OCI-LY3 (cell line): ENCODE measurements around the gene ST14.

Experiments used
- H2AFZ ChIP-seq: fragments of 200-600, 300-600 bp; shearing (Covaris generic); 2 replicates; pipeline ENCODE4 v1.6.0; 2014; ENCODE audit warnings: antibody characterized with exemption, low read depth, low read length
- H3K27ac ChIP-seq: fragments of 200-600, 300-600 bp; sonication (generic); 2 replicates; pipeline ENCODE4 v1.5.1; 2014; ENCODE audit warnings: mild to moderate bottlenecking, low read length, moderate library complexity, mixed read lengths
- H3K27me3 ChIP-seq: fragments of 200-600, 300-600 bp; sonication (generic); 2 replicates; pipeline ENCODE4 v1.6.1; 2014; ENCODE audit warnings: low read depth, low read length, mixed read lengths
- H3K36me3 ChIP-seq: fragments of 200-600, 300-600 bp; sonication (generic); replicated peaks from 2 replicates; pipeline ENCODE3; 2014; ENCODE audit warnings: low read depth, low read length, mixed read lengths
- H3K4me1 ChIP-seq: fragments of 300-600, 200-600 bp; sonication (generic); 2 replicates; pipeline ENCODE4 v1.6.1; 2014; ENCODE audit warnings: low read length, mixed read lengths
- H3K4me2 ChIP-seq: fragments of 200-600, 300-600 bp; sonication (generic); 2 replicates; pipeline ENCODE4 v1.6.1; 2014; ENCODE audit warnings: low read length, mixed read lengths
- H3K4me3 ChIP-seq: fragments of 300-600, 200-600 bp; sonication (generic); 2 replicates; pipeline ENCODE4 v1.5.1; 2014; ENCODE audit warnings: antibody characterized with exemption, mild to moderate bottlenecking, low read length, moderate library complexity
- H3K79me2 ChIP-seq: fragments of 300-600, 200-600 bp; shearing (Covaris generic); 2 replicates; pipeline ENCODE4 v1.6.1; 2014; ENCODE audit warnings: mild to moderate bottlenecking, low read length, mixed read lengths
- H3K9ac ChIP-seq: fragments of 300-600, 200-600 bp; shearing (Covaris generic); 2 replicates; pipeline ENCODE4 v1.6.0; 2014; ENCODE audit warnings: mild to moderate bottlenecking, low read length, moderate library complexity
- H3K9me3 ChIP-seq: fragments of 200-600, 300-600 bp; shearing (Covaris generic); 2 replicates; pipeline ENCODE4 v1.6.1; 2014; ENCODE audit warnings: low read length, mixed read lengths; ENCODE audit not compliant: insufficient read depth
- H4K20me1 ChIP-seq: fragments of 200-600, 300-600 bp; sonication (generic); 2 replicates; pipeline ENCODE4 v1.6.1; 2016; ENCODE audit warnings: low read length, mixed read lengths; ENCODE audit not compliant: insufficient read depth
- CTCF ChIP-seq: fragments of 200-600, 300-600 bp; sonication (generic); IDR thresholded peaks from 2 replicates; pipeline ENCODE4 v1.5.1; 2014; ENCODE audit warnings: antibody characterized with exemption, low read length, low read depth
- EZH2phosphoT487 ChIP-seq: fragments of 200-600 bp; shearing (Covaris generic); IDR thresholded peaks from 2 replicates; pipeline ENCODE4 v1.6.1; 2018; ENCODE audit warnings: antibody characterized with exemption, mixed run types, low read depth

ST14 gene

GRCh38 chr11:130114281-130114680, 45.3 kb upstream of the ST14 start:
- H3K36me3 ChIP-seq, result peaks cover 17% of the 10 kb centered on the region
- no peak overlapping the region for H3K4me3 ChIP-seq
- H3K4me2 ChIP-seq, result no peak overlapping the region
- H3K9ac ChIP-seq, result no peak overlapping the region
- no peaks in the 10 kb centered on the region for H3K27me3 ChIP-seq
- peaks cover 17% of the 10 kb centered on the region for H3K4me1 ChIP-seq
- H4K20me1 ChIP-seq, result peaks cover 10% of the 10 kb centered on the region; the same call in 1 of the 2 replicates
- no peak overlapping the region for H2AFZ ChIP-seq
- H3K79me2 ChIP-seq, result no peaks in the 10 kb centered on the region
- H3K27ac ChIP-seq, result no peak overlapping the region
- TF ChIP-seq CTCF, result no peak
- TF ChIP-seq EZH2phosphoT487, result no peak
- no peaks in the 10 kb centered on the region for H3K9me3 ChIP-seq

- Histone ChIP-seq H3K4me2 (no peak overlapping the region), H2AFZ (no peak overlapping the region), H3K9ac (no peak overlapping the region), H3K36me3 (peaks cover 17% of the 10 kb centered on the region), H3K4me1 (peaks cover 19% of the 10 kb centered on the region), H3K27ac (no peak overlapping the region), H3K27me3 (no peaks in the 10 kb centered on the region), H3K79me2 (no peaks in the 10 kb centered on the region), H3K9me3 (no peaks in the 10 kb centered on the region), H4K20me1 (peaks cover 6% of the 10 kb centered on the region; the same call in 1 of the 2 replicates), H3K4me3 (no peak overlapping the region)
- TF ChIP-seq CTCF (no peak), EZH2phosphoT487 (no peak)
These were observed 44.9 kb upstream of the ST14 start for GRCh38 chr11:130114726-130115125.

GRCh38 chr11:130115218-130115617, 44.4 kb upstream of the ST14 start:
- H4K20me1 ChIP-seq, result peaks cover 6% of the 10 kb centered on the region; the same call in 1 of the 2 replicates

GRCh38 chr11:130118165-130118564, 41.4 kb upstream of the ST14 start:
- 0 out of 2 replicates have a peak, but pooled peaks cover 8% of the 10 kb centered on the region for H4K20me1 ChIP-seq
- no peaks in the 10 kb centered on the region for H3K9me3 ChIP-seq
- H3K4me3 ChIP-seq, result no peak overlapping the region
- no peaks in the 10 kb centered on the region for H3K27me3 ChIP-seq
- no peak for TF ChIP-seq EZH2phosphoT487
- no peak for TF ChIP-seq CTCF
- H2AFZ ChIP-seq, result no peak overlapping the region
- no peaks in the 10 kb centered on the region for H3K79me2 ChIP-seq
- peaks cover 12% of the 10 kb centered on the region for H3K36me3 ChIP-seq
- no peak overlapping the region for H3K27ac ChIP-seq
- H3K4me1 ChIP-seq, result peaks cover 30% of the 10 kb centered on the region
- no peak overlapping the region for H3K9ac ChIP-seq
- H3K4me2 ChIP-seq, result peak overlapping the region; percentile 32

More at GRCh38 chr11:130115218-130115617, 44.4 kb upstream of the ST14 start:
- Histone ChIP-seq H2AFZ (no peak overlapping the region), H3K27me3 (no peaks in the 10 kb centered on the region), H3K79me2 (no peaks in the 10 kb centered on the region), H3K9ac (no peak overlapping the region), H3K4me3 (no peak overlapping the region), H3K9me3 (no peaks in the 10 kb centered on the region), H3K36me3 (peaks cover 17% of the 10 kb centered on the region), H3K27ac (no peak overlapping the region), H3K4me1 (peaks cover 19% of the 10 kb centered on the region), H3K4me2 (no peak overlapping the region)
- TF ChIP-seq EZH2phosphoT487, result no peak
- TF ChIP-seq CTCF, result no peak
